PC-3 (cell line): ENCODE data around the gene THUMPD2. TPM values are rescaled to one million over a fixed set of nuclear protein-coding genes. Genes with fewer than 3 reads are reported as not detected.

Source experiments
- ATAC-seq: fragments of 200-7000 bp; cut with Tn5 transposase; 2 replicates; pipeline ENCODE4 v1.9.1; 2020; ENCODE audit warnings: mild to moderate bottlenecking, moderate library complexity
- BruUV-seq: library from RNA; stranded (reverse); fragments of 400-500 nt; replicated peaks from 2 replicates; lab custom pipeline; 2021; lab: Mats Ljungman, UMichigan
- CTCF ChIA-PET: fragments of 300-600 bp; sonication (Branson Sonifier 250); formaldehyde crosslinking; loops from one replicate; lab custom pipeline; 2022; ENCODE audit warnings: antibody characterized with exemption; lab: Charles Lee
- POLR2A ChIA-PET: fragments of 300-600 bp; sonication (Branson Sonifier 250); formaldehyde crosslinking; loops from one replicate; lab custom pipeline; 2022; ENCODE audit warnings: antibody characterized with exemption; ENCODE audit not compliant: unreplicated experiment; lab: Charles Lee
- DNase-seq: peaks from one replicate; pipeline ENCODE4 v3.0.0-alpha.2; 2015
- H2AFZ ChIP-seq: fragments of 300-600 bp; sonication (generic); 2 replicates; pipeline ENCODE4 v1.6.0; 2016; ENCODE audit warnings: antibody characterized with exemption, low read length
- H3F3A ChIP-seq: fragments of 300-600 bp; sonication (generic); one replicate; pipeline ENCODE4 v1.6.0; 2017; ENCODE audit warnings: antibody characterized with exemption, low read length, control low read depth, mild to moderate bottlenecking; ENCODE audit not compliant: unreplicated experiment
- H3K27ac ChIP-seq: fragments of 300-600 bp; sonication (generic); 2 replicates; pipeline ENCODE4 v1.5.1; 2016; ENCODE audit warnings: mild to moderate bottlenecking, low read length
- H3K27me3 ChIP-seq: fragments of 300-600 bp; sonication (generic); 2 replicates; pipeline ENCODE4 v1.6.1; 2016; ENCODE audit warnings: low read length, mixed read lengths
- H3K36me3 ChIP-seq: fragments of 300-600 bp; sonication (generic); 2 replicates; pipeline ENCODE4 v1.6.1; 2016; ENCODE audit warnings: low read depth, mixed run types, low read length, mixed read lengths
- H3K4me1 ChIP-seq: fragments of 300-600 bp; sonication (generic); 2 replicates; pipeline ENCODE4 v1.5.1; 2016; ENCODE audit warnings: low read length; ENCODE audit not compliant: insufficient read depth
- H3K4me2 ChIP-seq: fragments of 300-600 bp; sonication (generic); 2 replicates; pipeline ENCODE4 v1.6.0; 2016; ENCODE audit warnings: low read length
- H3K4me3 ChIP-seq: fragments of 300-600 bp; sonication (generic); 2 replicates; pipeline ENCODE4 v1.5.1; 2016; ENCODE audit warnings: mild to moderate bottlenecking, low read length, mixed read lengths
- H3K79me2 ChIP-seq: fragments of 300-600 bp; sonication (generic); 2 replicates; pipeline ENCODE4 v1.6.1; 2017; ENCODE audit warnings: low read length, mixed read lengths
- H3K9ac ChIP-seq: fragments of 300-600 bp; sonication (generic); 2 replicates; pipeline ENCODE4 v1.6.0; 2016; ENCODE audit warnings: mild to moderate bottlenecking, low read length
- H3K9me2 ChIP-seq: fragments of 300-600 bp; sonication (generic); replicated peaks from 2 replicates; pipeline ENCODE4 v1.6.1; 2016; ENCODE audit warnings: mixed run types, low read length, mixed read lengths
- H3K9me3 ChIP-seq: fragments of 300-600 bp; sonication (generic); 2 replicates; pipeline ENCODE4 v1.6.1; 2016; ENCODE audit warnings: low read length, mixed read lengths
- H4K20me1 ChIP-seq: fragments of 300-600 bp; sonication (generic); 2 replicates; pipeline ENCODE4 v1.6.1; 2016; ENCODE audit warnings: low read length, mixed read lengths
- EZH2 ChIP-seq: fragments of 300-600 bp; sonication (generic); IDR thresholded peaks from one replicate; pipeline ENCODE4 v1.6.1; 2017; ENCODE audit warnings: antibody characterized with exemption, mild to moderate bottlenecking, low read length; ENCODE audit not compliant: unreplicated experiment
- EZH2phosphoT487 ChIP-seq: fragments of 300-600 bp; sonication (generic); IDR thresholded peaks from 2 replicates; pipeline ENCODE4 v1.6.1; 2018; ENCODE audit warnings: mild to moderate bottlenecking, antibody characterized with exemption, low read length, borderline replicate concordance
- intact Hi-C: fragments of 100-400 bp; cut with micrococcal nuclease; formaldehyde crosslinking; loops from 2 replicates; pipeline ENCODE4 v1.9.0; 2023
- total RNA-seq: library from RNA; depleted of rRNA; stranded (reverse); fragments of >200 nt; gene quantifications from 2 replicates; pipeline ENCODE4 v1.2.3, GENCODE V29; 2014
- TF ChIP-seq, protein P1 (sequence below): fragments of 300-600 bp; sonication (generic); conservative IDR thresholded peaks from 2 replicates; pipeline ENCODE4 v1.5.1; 2017; ENCODE audit warnings: antibody characterized with exemption, low read depth, mild to moderate bottlenecking, low read length

The THUMPD2 gene
- total RNA-seq, 1 experiment from 2014 or later: 10.2 TPM

DNA sequence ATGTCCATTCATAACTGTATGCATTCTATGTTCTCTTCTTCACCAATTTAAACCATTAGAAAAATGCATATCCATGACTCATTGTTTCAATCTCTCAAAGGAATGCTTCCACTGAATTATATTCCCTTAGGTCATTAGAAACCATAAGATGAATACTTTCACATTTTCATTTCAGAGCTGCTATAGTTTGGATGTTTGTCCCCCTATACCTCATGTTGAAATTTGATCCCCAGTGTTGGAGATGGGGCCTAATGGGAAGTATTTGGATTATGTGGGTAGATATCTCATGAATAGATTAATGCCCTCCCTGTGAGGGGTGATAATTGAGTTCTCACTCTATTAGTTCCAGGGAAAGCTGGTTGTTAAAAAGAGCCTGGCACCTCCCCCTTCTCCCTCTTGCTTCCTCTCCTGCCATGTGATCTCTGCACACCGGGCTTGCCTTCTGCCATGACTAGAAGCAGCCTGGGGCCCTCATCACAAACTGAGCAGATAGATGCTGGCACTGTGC is 35.7 kb downstream of the THUMPD2 start:
- Histone ChIP-seq H3K4me3 (no peak overlapping the region), H3K9ac (no peak overlapping the region), H3K9me2 (no peaks in the 10 kb centered on the region), H3K9me3 (no peaks in the 10 kb centered on the region), H3K27me3 (no peaks in the 10 kb centered on the region), H3K36me3 (peaks cover 40% of the 10 kb centered on the region), H2AFZ (no peak overlapping the region), H3K79me2 (no peaks in the 10 kb centered on the region), H3K27ac (no peak overlapping the region), H3K4me2 (no peak overlapping the region), H3F3A (no peaks in the 10 kb centered on the region), H4K20me1 (no peaks in the 10 kb centered on the region), H3K4me1 (no peaks in the 10 kb centered on the region)
- ATAC-seq (peak; percentile 63), DNase-seq (peak; percentile 25)
- TF ChIP-seq EZH2 (no peak), EZH2phosphoT487 (no peak)
- TF ChIP-seq, protein P1, sequence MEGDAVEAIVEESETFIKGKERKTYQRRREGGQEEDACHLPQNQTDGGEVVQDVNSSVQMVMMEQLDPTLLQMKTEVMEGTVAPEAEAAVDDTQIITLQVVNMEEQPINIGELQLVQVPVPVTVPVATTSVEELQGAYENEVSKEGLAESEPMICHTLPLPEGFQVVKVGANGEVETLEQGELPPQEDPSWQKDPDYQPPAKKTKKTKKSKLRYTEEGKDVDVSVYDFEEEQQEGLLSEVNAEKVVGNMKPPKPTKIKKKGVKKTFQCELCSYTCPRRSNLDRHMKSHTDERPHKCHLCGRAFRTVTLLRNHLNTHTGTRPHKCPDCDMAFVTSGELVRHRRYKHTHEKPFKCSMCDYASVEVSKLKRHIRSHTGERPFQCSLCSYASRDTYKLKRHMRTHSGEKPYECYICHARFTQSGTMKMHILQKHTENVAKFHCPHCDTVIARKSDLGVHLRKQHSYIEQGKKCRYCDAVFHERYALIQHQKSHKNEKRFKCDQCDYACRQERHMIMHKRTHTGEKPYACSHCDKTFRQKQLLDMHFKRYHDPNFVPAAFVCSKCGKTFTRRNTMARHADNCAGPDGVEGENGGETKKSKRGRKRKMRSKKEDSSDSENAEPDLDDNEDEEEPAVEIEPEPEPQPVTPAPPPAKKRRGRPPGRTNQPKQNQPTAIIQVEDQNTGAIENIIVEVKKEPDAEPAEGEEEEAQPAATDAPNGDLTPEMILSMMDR: no peak
- ChIA-PET CTCF (no interaction called here), POLR2A (no interaction called here)
- BruUV-seq: no TSS peak
- intact Hi-C loops: no loop called here

DNA sequence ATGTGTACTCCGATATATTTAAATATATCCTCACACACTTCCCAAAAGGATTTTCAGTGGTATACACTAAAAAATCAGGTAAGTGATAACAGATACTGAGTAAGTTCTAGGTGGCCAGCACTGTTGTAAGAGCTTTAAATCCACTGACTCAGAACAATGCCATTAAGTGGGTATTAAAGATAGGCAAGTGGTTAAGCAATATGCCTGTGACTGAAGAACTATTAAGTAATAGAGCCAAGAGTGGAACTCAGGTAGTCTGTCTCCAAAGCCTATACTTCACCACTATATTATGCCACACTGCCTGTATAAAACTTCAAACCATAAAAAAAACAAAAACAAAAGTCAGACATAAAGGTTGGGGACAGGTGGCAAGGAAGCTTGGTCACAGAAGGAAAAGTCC is 37.2 kb downstream of the THUMPD2 start:
- H3K9me3 ChIP-seq: no peaks in the 10 kb centered on the region
- no peak for DNase-seq
- no TSS peak for BruUV-seq
- 0 out of 2 replicates have a peak, but pooled peaks cover 3% of the 10 kb centered on the region for H3K4me1 ChIP-seq
- no peak overlapping the region for H3K9ac ChIP-seq
- no peak overlapping the region for H3K27ac ChIP-seq
- no peak overlapping the region for H3K4me2 ChIP-seq
- CTCF ChIA-PET: no interaction called here
- no peaks in the 10 kb centered on the region for H4K20me1 ChIP-seq
- TF ChIP-seq EZH2 (no peak), EZH2phosphoT487 (no peak)
- TF ChIP-seq, protein P1: no peak
- no peaks in the 10 kb centered on the region for H3K9me2 ChIP-seq
- H3F3A ChIP-seq: no peaks in the 10 kb centered on the region
- no peak overlapping the region for H2AFZ ChIP-seq
- H3K4me3 ChIP-seq: no peak overlapping the region
- H3K27me3 ChIP-seq: no peaks in the 10 kb centered on the region
- H3K79me2 ChIP-seq: no peaks in the 10 kb centered on the region
- no peak for ATAC-seq
- peaks cover 41% of the 10 kb centered on the region for H3K36me3 ChIP-seq
- intact Hi-C loops: no loop called here
- POLR2A ChIA-PET: no interaction called here

DNA sequence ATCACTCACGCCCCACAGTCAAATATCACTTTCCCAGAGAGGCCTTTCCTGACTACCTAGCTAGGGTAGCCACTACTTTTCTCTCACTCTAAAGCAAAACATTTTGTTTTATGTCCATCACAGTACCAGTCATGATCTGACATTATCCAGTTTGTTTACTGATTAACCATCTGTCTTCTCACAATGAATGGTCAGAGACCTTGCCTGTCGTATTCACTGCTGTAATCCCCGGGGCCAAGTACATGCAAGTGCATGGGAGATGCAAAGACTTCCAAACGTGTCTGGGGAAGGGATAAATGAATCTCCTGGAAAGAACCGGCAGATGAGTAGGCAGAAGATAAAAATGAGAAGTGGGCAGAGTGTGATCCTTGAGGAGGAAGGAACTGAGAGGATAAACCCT is 39.7 kb downstream of the THUMPD2 start:
- H3F3A ChIP-seq: no peaks in the 10 kb centered on the region
- H3K4me3 ChIP-seq: no peak overlapping the region
- DNase-seq (no peak), ATAC-seq (no peak)
- no peak overlapping the region for H3K4me2 ChIP-seq
- BruUV-seq: no TSS peak
- H3K4me1 ChIP-seq: 0 out of 2 replicates have a peak, but pooled peaks cover 3% of the 10 kb centered on the region
- H3K27me3 ChIP-seq: no peaks in the 10 kb centered on the region
- intact Hi-C loops: no loop called here
- peaks cover 50% of the 10 kb centered on the region for H3K36me3 ChIP-seq
- H4K20me1 ChIP-seq: no peaks in the 10 kb centered on the region
- no peak overlapping the region for H3K9ac ChIP-seq
- H2AFZ ChIP-seq: no peak overlapping the region
- no peak overlapping the region for H3K27ac ChIP-seq
- no peaks in the 10 kb centered on the region for H3K9me2 ChIP-seq
- no peaks in the 10 kb centered on the region for H3K79me2 ChIP-seq
- no peaks in the 10 kb centered on the region for H3K9me3 ChIP-seq
- TF ChIP-seq, protein P1: no peak
- TF ChIP-seq EZH2 (no peak), EZH2phosphoT487 (no peak)
- CTCF ChIA-PET: no interaction called here
- POLR2A ChIA-PET: no interaction called here
